PC-3 (cell line): ENCODE measurements around the gene GPR183.

Experiments
- EZH2 ChIP-seq: fragments of 300-600 bp; sonication (generic); IDR thresholded peaks from one replicate; pipeline ENCODE4 v1.6.1; 2017; ENCODE audit warnings: antibody characterized with exemption, mild to moderate bottlenecking, low read length; ENCODE audit not compliant: unreplicated experiment
- EZH2phosphoT487 ChIP-seq: fragments of 300-600 bp; sonication (generic); IDR thresholded peaks from 2 replicates; pipeline ENCODE4 v1.6.1; 2018; ENCODE audit warnings: mild to moderate bottlenecking, antibody characterized with exemption, low read length, borderline replicate concordance
- TF ChIP-seq, protein P1 (sequence below): fragments of 300-600 bp; sonication (generic); conservative IDR thresholded peaks from 2 replicates; pipeline ENCODE4 v1.5.1; 2017; ENCODE audit warnings: antibody characterized with exemption, low read depth, mild to moderate bottlenecking, low read length

DNA sequence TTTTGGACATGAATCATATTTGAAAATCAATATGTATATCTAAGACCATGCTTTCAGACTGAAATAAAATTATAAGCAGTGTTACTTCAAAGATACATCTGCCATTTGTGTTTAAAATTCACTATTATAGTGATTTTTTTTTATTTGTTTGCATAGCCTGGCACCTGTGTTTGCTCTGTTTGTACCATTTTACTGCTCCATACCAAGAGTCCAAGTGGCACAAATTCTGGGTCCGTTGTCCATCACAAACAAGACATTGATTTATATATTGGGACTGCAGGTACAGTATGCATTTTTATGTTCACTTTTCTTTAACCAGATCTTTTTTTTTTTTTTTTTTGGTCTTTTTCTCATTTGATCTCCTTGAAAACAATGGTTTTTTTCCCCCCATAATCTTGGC is 6.7 kb upstream of the GPR183 start:
- TF ChIP-seq EZH2 (no peak), EZH2phosphoT487 (no peak)
- TF ChIP-seq, protein P1, sequence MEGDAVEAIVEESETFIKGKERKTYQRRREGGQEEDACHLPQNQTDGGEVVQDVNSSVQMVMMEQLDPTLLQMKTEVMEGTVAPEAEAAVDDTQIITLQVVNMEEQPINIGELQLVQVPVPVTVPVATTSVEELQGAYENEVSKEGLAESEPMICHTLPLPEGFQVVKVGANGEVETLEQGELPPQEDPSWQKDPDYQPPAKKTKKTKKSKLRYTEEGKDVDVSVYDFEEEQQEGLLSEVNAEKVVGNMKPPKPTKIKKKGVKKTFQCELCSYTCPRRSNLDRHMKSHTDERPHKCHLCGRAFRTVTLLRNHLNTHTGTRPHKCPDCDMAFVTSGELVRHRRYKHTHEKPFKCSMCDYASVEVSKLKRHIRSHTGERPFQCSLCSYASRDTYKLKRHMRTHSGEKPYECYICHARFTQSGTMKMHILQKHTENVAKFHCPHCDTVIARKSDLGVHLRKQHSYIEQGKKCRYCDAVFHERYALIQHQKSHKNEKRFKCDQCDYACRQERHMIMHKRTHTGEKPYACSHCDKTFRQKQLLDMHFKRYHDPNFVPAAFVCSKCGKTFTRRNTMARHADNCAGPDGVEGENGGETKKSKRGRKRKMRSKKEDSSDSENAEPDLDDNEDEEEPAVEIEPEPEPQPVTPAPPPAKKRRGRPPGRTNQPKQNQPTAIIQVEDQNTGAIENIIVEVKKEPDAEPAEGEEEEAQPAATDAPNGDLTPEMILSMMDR = no peak
